HEK293 (cell line): Measurements from ENCODE around the gene PJA2.

Experiments used
- CTCF ChIA-PET: fragments of 350-600 bp; formaldehyde crosslinking; extraction: SDS; loops from one replicate; lab custom pipeline; 2021; ENCODE audit warnings: antibody characterized with exemption; lab: Yijun Ruan, JAX
- POLR2A ChIA-PET: fragments of 300-600 bp; formaldehyde crosslinking; extraction: SDS; loops from one replicate; lab custom pipeline; 2020; ENCODE audit warnings: antibody characterized with exemption, inconsistent platforms; lab: Yijun Ruan, JAX
- H3K27ac ChIP-seq: fragments of 200-500 bp; sonication (Bioruptor generic); 2 replicates; pipeline ENCODE4 v1.5.1; 2014; ENCODE audit warnings: low read depth, low read length, control low read depth, inconsistent platforms; ENCODE audit errors: extremely low read depth
- H3K36me3 ChIP-seq, 2 experiments: fragments of 200-500 bp in 1 of 2; sonication (Bioruptor generic) in 1 of 2; 1 replicate in 1 of 2; 2 replicates in 1 of 2; pipeline ENCODE4 v1.5.1; 2014 to 2017; ENCODE audit warnings: inconsistent platforms in 2 of 2, low read length in 2 of 2; ENCODE audit not compliant: control insufficient read depth in 2 of 2, insufficient read depth in 1 of 2
- H3K4me1 ChIP-seq: fragments of 200-500 bp; sonication (Bioruptor generic); 2 replicates; pipeline ENCODE4 v1.5.1; 2014; ENCODE audit warnings: mild to moderate bottlenecking, low read length, inconsistent platforms; ENCODE audit not compliant: control insufficient read depth, insufficient read depth
- H3K4me3 ChIP-seq: 2 replicates; pipeline ENCODE4 v1.5.1; 2011; ENCODE audit warnings: low read depth, mild to moderate bottlenecking, control low read depth, low read length, moderate library complexity
- H3K9me3 ChIP-seq: fragments of 200-500 bp; sonication (Bioruptor generic); 2 replicates; pipeline ENCODE4 v1.5.1; 2014; ENCODE audit warnings: low read depth, low read length, inconsistent platforms; ENCODE audit not compliant: control insufficient read depth, insufficient read depth
- BCL11A ChIP-seq: fragments of 450-650 bp; formaldehyde crosslinking; IDR thresholded peaks from 2 replicates; pipeline ENCODE4 v1.5.1; 2016; ENCODE audit warnings: low read depth, missing biosample characterization, missing genetic modification characterization
- ELK4 ChIP-seq: IDR thresholded peaks from 2 replicates; pipeline ENCODE4 v1.6.1; 2011; ENCODE audit warnings: mild to moderate bottlenecking, low read depth, low read length, borderline replicate concordance
- FEZF1 ChIP-seq: fragments of 450-650 bp; formaldehyde crosslinking; IDR thresholded peaks from 2 replicates; pipeline ENCODE4 v1.5.1; 2016; ENCODE audit warnings: missing biosample characterization, missing genetic modification characterization
- KLF7 ChIP-seq: fragments of 450-650 bp; formaldehyde crosslinking; IDR thresholded peaks from 2 replicates; pipeline ENCODE4 v1.5.1; 2016; ENCODE audit warnings: missing biosample characterization, missing genetic modification characterization, borderline replicate concordance
- PRDM10 ChIP-seq: fragments of 450-650 bp; formaldehyde crosslinking; IDR thresholded peaks from 2 replicates; pipeline ENCODE4 v1.5.1; 2016; ENCODE audit warnings: missing biosample characterization, missing genetic modification characterization
- PRDM6 ChIP-seq: fragments of 450-650 bp; formaldehyde crosslinking; IDR thresholded peaks from 2 replicates; pipeline ENCODE4 v1.5.1; 2017; ENCODE audit warnings: missing biosample characterization, missing genetic modification characterization
- REST ChIP-seq: fragments of 450-650 bp; formaldehyde crosslinking; IDR thresholded peaks from 2 replicates; pipeline ENCODE4 v1.5.1; 2016; ENCODE audit warnings: missing biosample characterization, missing genetic modification characterization
- ZBTB1 ChIP-seq: fragments of 450-650 bp; formaldehyde crosslinking; IDR thresholded peaks from 2 replicates; pipeline ENCODE4 v1.5.1; 2016; ENCODE audit warnings: missing biosample characterization, missing genetic modification characterization
- ZBTB7A ChIP-seq: fragments of 450-650 bp; formaldehyde crosslinking; IDR thresholded peaks from 2 replicates; pipeline ENCODE4 v1.5.1; 2016; ENCODE audit warnings: low read depth, missing biosample characterization, missing genetic modification characterization
- ZNF10 ChIP-seq: fragments of 450-650 bp; formaldehyde crosslinking; IDR thresholded peaks from 2 replicates; pipeline ENCODE4 v1.5.1; 2017; ENCODE audit warnings: missing biosample characterization, missing genetic modification characterization
- ZNF132 ChIP-seq: fragments of 450-650 bp; formaldehyde crosslinking; IDR thresholded peaks from 2 replicates; pipeline ENCODE4 v1.5.1; 2017; ENCODE audit warnings: missing biosample characterization, missing genetic modification characterization, borderline replicate concordance
- ZNF184 ChIP-seq: fragments of 450-650 bp; IDR thresholded peaks from 2 replicates; pipeline ENCODE4 v1.5.1; 2018; ENCODE audit warnings: missing biosample characterization, mild to moderate bottlenecking, missing genetic modification characterization
- ZNF239 ChIP-seq: fragments of 450-650 bp; formaldehyde crosslinking; IDR thresholded peaks from 2 replicates; pipeline ENCODE4 v1.5.1; 2016; ENCODE audit warnings: missing biosample characterization, missing genetic modification characterization
- ZNF426 ChIP-seq: fragments of 450-650 bp; formaldehyde crosslinking; IDR thresholded peaks from 2 replicates; pipeline ENCODE4 v1.5.1; 2017; ENCODE audit warnings: missing biosample characterization, missing genetic modification characterization, mild to moderate bottlenecking, inconsistent platforms, moderate library complexity
- ZNF596 ChIP-seq: fragments of 450-650 bp; IDR thresholded peaks from 2 replicates; pipeline ENCODE4 v1.5.0; 2018; ENCODE audit warnings: missing biosample characterization, mild to moderate bottlenecking, missing genetic modification characterization, moderate library complexity
- ZNF747 ChIP-seq: fragments of 450-650 bp; formaldehyde crosslinking; IDR thresholded peaks from 2 replicates; pipeline ENCODE4 v1.5.1; 2016; ENCODE audit warnings: missing biosample characterization, missing genetic modification characterization
- ZNF830 ChIP-seq: fragments of 450-650 bp; IDR thresholded peaks from 2 replicates; pipeline ENCODE4 v1.5.0; 2018; ENCODE audit warnings: missing biosample characterization, missing genetic modification characterization, low read depth, mild to moderate bottlenecking, moderate library complexity

PJA2 gene

DNA sequence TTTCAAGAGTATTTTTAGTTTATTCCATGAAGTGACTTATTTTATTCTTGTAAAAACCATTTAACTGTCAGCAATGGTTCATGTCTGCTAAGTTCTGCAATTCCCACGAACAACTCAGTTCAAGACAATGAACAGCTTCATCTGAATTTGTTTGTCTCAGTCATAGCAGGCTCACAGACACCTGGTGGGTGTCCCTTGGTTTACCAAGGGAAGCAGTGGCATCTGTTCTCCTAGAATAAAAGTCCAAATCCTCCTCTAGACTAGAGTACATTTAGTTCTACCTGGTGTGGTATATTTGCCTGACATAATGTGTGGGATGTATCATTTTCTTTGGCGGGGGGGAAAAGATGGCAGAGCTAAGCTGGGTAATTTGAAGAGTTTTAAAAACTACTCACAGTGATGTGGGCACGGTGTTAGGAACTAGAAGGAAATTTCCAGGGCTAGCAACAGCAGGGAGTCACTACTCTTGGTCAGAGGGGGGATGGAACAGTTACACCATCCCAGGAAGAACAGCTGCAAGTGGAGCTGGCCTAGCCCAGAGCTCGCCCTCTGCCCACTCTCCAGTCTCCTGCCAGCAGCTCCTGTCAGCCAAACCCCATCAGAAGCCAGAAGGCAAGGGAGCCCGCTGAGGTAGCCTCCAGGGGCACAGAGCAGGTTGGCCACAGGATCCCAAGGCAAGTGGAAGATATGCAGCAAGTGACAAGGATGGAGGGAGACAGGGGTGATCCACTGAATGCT is 100.3 kb downstream of the PJA2 start:
- Histone ChIP-seq H3K9me3 (no peaks in the 10 kb centered on the region), H3K27ac (no peak overlapping the region), H3K36me3 (no peaks in the 10 kb centered on the region), H3K4me3 (no peak overlapping the region), H3K4me1 (no peaks in the 10 kb centered on the region)
- TF ChIP-seq PRDM10 (tag by site-specific recombination) (peak; percentile 66), ZBTB1 (tag by site-specific recombination) (no peak), ZNF184 (tag by site-specific recombination) (no peak), BCL11A (tag by site-specific recombination) (no peak), ZNF747 (tag by site-specific recombination) (no peak)
- CTCF ChIA-PET = interaction anchor here (1.0 kb wide), 1 partner anchor 26 kb away, joined by 3 read pairs; no protein-coding TSS in a partner anchor
- POLR2A ChIA-PET = no interaction called here

GRCh38 chr5:109307951-109308350 is 101.8 kb downstream of the PJA2 start:
- H3K4me1 ChIP-seq = no peaks in the 10 kb centered on the region
- CTCF ChIA-PET = no interaction called here
- TF ChIP-seq ZNF10 (no peak), ZNF239 (tag by site-specific recombination) (no peak), ZNF596 (tag by site-specific recombination) (no peak)
- no peak overlapping the region for H3K4me3 ChIP-seq
- POLR2A ChIA-PET = no interaction called here
- H3K9me3 ChIP-seq = no peaks in the 10 kb centered on the region
- H3K27ac ChIP-seq = no peak overlapping the region
- no peaks in the 10 kb centered on the region for H3K36me3 ChIP-seq

- Histone ChIP-seq H3K36me3 (no peaks in the 10 kb centered on the region), H3K4me1 (no peaks in the 10 kb centered on the region), H3K9me3 (no peaks in the 10 kb centered on the region), H3K27ac (no peak overlapping the region), H3K4me3 (no peak overlapping the region)
- CTCF ChIA-PET = no interaction called here
- POLR2A ChIA-PET = no interaction called here
- TF ChIP-seq ELK4 (no peak), FEZF1 (tag by site-specific recombination) (no peak), PRDM6 (tag by site-specific recombination) (no peak), ZNF830 (tag by site-specific recombination) (no peak), ZNF132 (tag by site-specific recombination) (no peak), ZNF426 (tag by site-specific recombination) (no peak), REST (tag by site-specific recombination) (no peak), KLF7 (tag by site-specific recombination) (no peak), ZBTB7A (tag by site-specific recombination) (no peak)
Measured at GRCh38 chr5:109307456-109307855, 102.3 kb downstream of the PJA2 start.
